ENCODE measurements around the gene CFAP53. TPM values are rescaled to one million over a fixed set of nuclear protein-coding genes. Genes with fewer than 3 reads are reported as not detected.
"Not testable (repeated sequence)": the region's sequence is repeated elsewhere in the genome, so short reads cannot be mapped to it uniquely, and the experiment has no call there.

The CFAP53 gene, protein sequence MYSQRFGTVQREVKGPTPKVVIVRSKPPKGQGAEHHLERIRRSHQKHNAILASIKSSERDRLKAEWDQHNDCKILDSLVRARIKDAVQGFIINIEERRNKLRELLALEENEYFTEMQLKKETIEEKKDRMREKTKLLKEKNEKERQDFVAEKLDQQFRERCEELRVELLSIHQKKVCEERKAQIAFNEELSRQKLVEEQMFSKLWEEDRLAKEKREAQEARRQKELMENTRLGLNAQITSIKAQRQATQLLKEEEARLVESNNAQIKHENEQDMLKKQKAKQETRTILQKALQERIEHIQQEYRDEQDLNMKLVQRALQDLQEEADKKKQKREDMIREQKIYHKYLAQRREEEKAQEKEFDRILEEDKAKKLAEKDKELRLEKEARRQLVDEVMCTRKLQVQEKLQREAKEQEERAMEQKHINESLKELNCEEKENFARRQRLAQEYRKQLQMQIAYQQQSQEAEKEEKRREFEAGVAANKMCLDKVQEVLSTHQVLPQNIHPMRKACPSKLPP
- 1 to 10 TPM; 1.5 to 4.8 TPM for total RNA-seq
- 1 to 10 TPM; 3.1 to 4.2 TPM for polyA plus RNA-seq (ENCODE audit: insufficient read length in 2 of 2)
- long read RNA-seq, donor 1: 0 reads
- long read RNA-seq, donor 2, partial matches to known transcripts: 0 of 1 reads
- long read RNA-seq, donor 2, other reads (novel, unspliced or antisense): 0 of 1 reads
- long read RNA-seq, donor 3: 0 reads
- long read RNA-seq, donor 4: 0 reads

DNA sequence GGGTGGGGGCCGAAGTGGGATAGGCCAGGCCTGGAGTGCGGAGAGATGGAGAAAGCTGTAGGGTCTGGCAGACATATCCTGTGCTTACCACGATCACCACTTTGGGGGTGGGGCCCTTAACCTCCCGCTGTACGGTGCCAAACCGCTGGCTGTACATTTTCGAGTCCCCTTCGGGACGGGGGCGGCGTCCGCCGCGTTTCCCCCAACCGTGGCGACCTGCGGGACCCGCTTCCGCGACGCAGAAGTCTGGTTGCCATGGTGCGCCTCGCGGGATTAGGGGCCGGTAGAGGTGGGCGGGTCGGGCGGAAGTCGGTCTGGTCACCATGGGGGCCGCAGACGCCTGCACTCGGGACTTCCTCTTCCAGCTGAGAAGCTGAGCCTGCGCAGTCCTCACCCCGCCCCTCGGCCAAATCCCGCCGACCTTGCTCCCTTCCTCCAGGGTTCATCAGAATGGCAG lies at the start of gene CFAP53:
Gene CFAP53, minus strand, starts transcription at position 248 of the 457 bp plus-strand sequence. Its CDS starts 91 bp downstream, at position 157.
- WGBS (ENCODE audit: insufficient coverage): under 1% methylated on average over 35 of the region's 37 CpGs
- peak within 1 kb of the TSS; percentile 49 for H3K27ac ChIP-seq (ENCODE audit: low read depth, low read length)
- H3K9me3 ChIP-seq (ENCODE audit: control insufficient read depth, insufficient read depth, low read length): no peaks in the 10 kb centered on the region
- peaks cover 23% of the 10 kb centered on the region for H3K4me1 ChIP-seq (ENCODE audit: control insufficient read depth, insufficient read depth, low read length)
- H3K36me3 ChIP-seq (ENCODE audit: control insufficient read depth, insufficient read depth, low read length): peaks cover 24% of the 10 kb centered on the region
- H3K27me3 ChIP-seq (ENCODE audit: control insufficient read depth, insufficient read depth, low read length): no peaks in the 10 kb centered on the region
- peak within 1 kb of the TSS; percentile 71 for H3K4me3 ChIP-seq (ENCODE audit: low read depth, low read length)
- peak in 5 of 6 donors; percentile 69 to 96 (median 85) for DNase-seq (ENCODE audit: low read depth in 4 of 6, low spot score in 6 of 6)

DNA sequence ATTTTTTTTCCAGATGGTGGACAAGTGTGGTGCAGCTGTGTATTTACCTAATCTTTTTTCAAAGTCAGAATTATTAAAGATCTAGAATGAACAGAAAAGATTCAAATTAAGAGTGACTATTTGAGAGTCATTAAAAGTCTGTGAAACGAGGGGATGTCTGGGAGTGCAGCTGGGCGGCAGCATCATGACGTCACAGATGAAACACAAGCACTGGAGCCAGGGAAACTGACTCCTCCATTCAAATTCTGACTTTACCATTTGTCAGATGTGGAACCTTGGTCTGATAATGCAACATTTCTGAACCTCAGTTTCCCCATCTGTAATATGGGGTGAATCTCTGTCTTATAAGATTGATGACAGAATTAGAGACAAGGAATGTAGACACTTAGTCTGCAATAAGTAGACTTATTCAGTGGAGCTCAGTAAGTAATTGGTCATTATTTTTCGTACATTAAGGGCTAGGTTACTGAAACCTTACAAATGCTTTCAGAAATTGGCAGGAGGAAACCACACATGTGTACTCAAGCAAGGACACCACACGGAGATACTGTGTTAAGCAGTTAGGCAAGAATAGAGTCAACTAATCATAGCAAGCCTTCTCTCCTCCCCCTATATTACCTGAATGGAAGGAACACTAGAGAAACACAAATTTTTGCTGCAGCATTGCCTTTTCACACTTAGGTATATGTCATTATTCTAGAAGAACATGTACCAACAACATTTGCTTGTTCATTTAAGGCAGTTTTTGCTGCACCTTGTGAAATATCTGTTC lies 49.0 kb upstream of the CFAP53 start:
- no peak for DNase-seq (ENCODE audit: low read depth in 4 of 6, low spot score in 6 of 6)
- Histone ChIP-seq H3K4me3 (ENCODE audit: low read depth, low read length) (no peak overlapping the region), H3K36me3 (ENCODE audit: control insufficient read depth, insufficient read depth, low read length) (no peaks in the 10 kb centered on the region), H3K4me1 (ENCODE audit: control insufficient read depth, insufficient read depth, low read length) (no peaks in the 10 kb centered on the region), H3K9me3 (ENCODE audit: control insufficient read depth, insufficient read depth, low read length) (no peaks in the 10 kb centered on the region), H3K27ac (ENCODE audit: low read depth, low read length) (no peak overlapping the region), H3K27me3 (ENCODE audit: control insufficient read depth, insufficient read depth, low read length) (no peaks in the 10 kb centered on the region)
- 40% methylated on average over 1 of the region's 5 CpGs for WGBS (ENCODE audit: insufficient coverage)

DNA sequence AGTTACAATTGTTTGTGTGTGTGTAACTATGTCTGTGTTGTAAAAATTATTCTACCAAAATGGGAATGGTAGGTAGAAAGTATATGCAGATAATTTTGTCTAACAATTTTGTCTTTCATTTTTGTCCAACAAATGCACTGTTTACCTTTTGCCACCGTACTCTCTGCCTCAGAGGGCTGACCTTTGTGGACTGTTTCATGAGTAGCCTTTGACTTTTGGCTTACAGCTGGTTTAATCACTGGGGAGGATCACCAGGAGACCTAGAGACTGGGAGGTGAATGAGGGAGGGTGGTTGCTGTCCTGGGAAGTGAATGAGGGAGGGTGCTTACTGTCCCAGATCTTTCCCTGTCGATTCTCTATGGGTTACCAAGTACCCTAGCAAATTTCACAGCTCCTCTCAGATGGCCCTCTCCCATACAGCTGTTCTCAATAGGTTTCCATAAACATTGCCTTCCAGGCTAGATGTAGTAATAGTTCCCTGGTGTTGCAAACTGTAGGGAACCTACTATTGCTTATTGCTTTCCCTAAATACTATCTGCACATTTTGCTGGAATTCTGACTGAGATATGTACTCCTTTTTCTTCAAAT lies 47.7 kb upstream of the CFAP53 start:
- Histone ChIP-seq H3K27ac (ENCODE audit: low read depth, low read length) (no peak overlapping the region), H3K4me3 (ENCODE audit: low read depth, low read length) (no peak overlapping the region), H3K27me3 (ENCODE audit: control insufficient read depth, insufficient read depth, low read length) (no peaks in the 10 kb centered on the region), H3K36me3 (ENCODE audit: control insufficient read depth, insufficient read depth, low read length) (no peaks in the 10 kb centered on the region), H3K4me1 (ENCODE audit: control insufficient read depth, insufficient read depth, low read length) (no peaks in the 10 kb centered on the region), H3K9me3 (ENCODE audit: control insufficient read depth, insufficient read depth, low read length) (no peaks in the 10 kb centered on the region)
- no CpG with 5 or more reads among the region's 2 CpGs for WGBS (ENCODE audit: insufficient coverage)
- DNase-seq (ENCODE audit: low read depth in 4 of 6, low spot score in 6 of 6): no peak

- Histone ChIP-seq H3K27ac (ENCODE audit: low read depth, low read length) (no peak overlapping the region), H3K4me1 (ENCODE audit: control insufficient read depth, insufficient read depth, low read length) (no peaks in the 10 kb centered on the region), H3K4me3 (ENCODE audit: low read depth, low read length) (no peak overlapping the region), H3K9me3 (ENCODE audit: control insufficient read depth, insufficient read depth, low read length) (no peaks in the 10 kb centered on the region), H3K36me3 (ENCODE audit: control insufficient read depth, insufficient read depth, low read length) (no peaks in the 10 kb centered on the region), H3K27me3 (ENCODE audit: control insufficient read depth, insufficient read depth, low read length) (no peaks in the 10 kb centered on the region)
- DNase-seq (ENCODE audit: low read depth in 4 of 6, low spot score in 6 of 6): no peak
- no CpG with 5 or more reads among the region's 2 CpGs for WGBS (ENCODE audit: insufficient coverage)
These were observed 46.8 kb upstream of the CFAP53 start for GRCh38 chr18:50313031-50313607.

GRCh38 chr18:50312296-50313030 lies 46.2 kb upstream of the CFAP53 start:
- Histone ChIP-seq H3K27ac (ENCODE audit: low read depth, low read length) (no peak overlapping the region), H3K9me3 (ENCODE audit: control insufficient read depth, insufficient read depth, low read length) (no peaks in the 10 kb centered on the region), H3K27me3 (ENCODE audit: control insufficient read depth, insufficient read depth, low read length) (no peaks in the 10 kb centered on the region), H3K36me3 (ENCODE audit: control insufficient read depth, insufficient read depth, low read length) (no peaks in the 10 kb centered on the region), H3K4me1 (ENCODE audit: control insufficient read depth, insufficient read depth, low read length) (peaks cover under 1% of the 10 kb centered on the region), H3K4me3 (ENCODE audit: low read depth, low read length) (no peak overlapping the region)
- WGBS (ENCODE audit: insufficient coverage): 83% methylated on average over 2 of the region's 7 CpGs
- DNase-seq (ENCODE audit: low read depth in 4 of 6, low spot score in 6 of 6): no peak

- H3K27ac ChIP-seq (ENCODE audit: low read depth, low read length): no peak overlapping the region
- WGBS (ENCODE audit: insufficient coverage): 58% methylated on average over 2 of the region's 3 CpGs
- H3K4me3 ChIP-seq (ENCODE audit: low read depth, low read length): no peak overlapping the region
- no peaks in the 10 kb centered on the region for H3K36me3 ChIP-seq (ENCODE audit: control insufficient read depth, insufficient read depth, low read length)
- peaks cover 7% of the 10 kb centered on the region for H3K4me1 ChIP-seq (ENCODE audit: control insufficient read depth, insufficient read depth, low read length)
- H3K9me3 ChIP-seq (ENCODE audit: control insufficient read depth, insufficient read depth, low read length): no peaks in the 10 kb centered on the region
- H3K27me3 ChIP-seq (ENCODE audit: control insufficient read depth, insufficient read depth, low read length): no peaks in the 10 kb centered on the region
- no peak for DNase-seq (ENCODE audit: low read depth in 4 of 6, low spot score in 6 of 6)
These were observed 45.4 kb upstream of the CFAP53 start for GRCh38 chr18:50311650-50312049.

DNA sequence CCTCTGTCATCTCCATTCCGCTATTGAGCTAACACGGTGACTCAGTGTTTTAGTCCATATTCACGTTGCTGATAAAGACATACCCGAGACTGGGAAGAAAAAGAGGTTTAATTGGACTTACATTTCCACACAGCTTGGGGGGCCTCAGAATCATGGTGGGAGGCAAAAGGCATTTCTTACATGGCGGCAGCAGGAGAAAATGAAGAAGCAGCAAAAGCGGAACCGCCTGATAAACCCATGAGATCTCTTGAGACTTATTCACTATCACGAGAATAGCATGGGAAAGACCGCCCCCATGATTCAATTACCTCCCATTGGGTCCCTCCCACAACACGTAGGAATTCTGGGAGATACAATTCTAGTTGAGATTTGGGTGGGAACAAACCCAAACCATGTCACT lies 43.8 kb upstream of the CFAP53 start:
- H3K4me3 ChIP-seq (ENCODE audit: low read depth, low read length): no peak overlapping the region
- no peak overlapping the region for H3K27ac ChIP-seq (ENCODE audit: low read depth, low read length)
- 97% methylated on average over 5 of the region's 10 CpGs for WGBS (ENCODE audit: insufficient coverage)
- H3K36me3 ChIP-seq (ENCODE audit: control insufficient read depth, insufficient read depth, low read length): no peaks in the 10 kb centered on the region
- peaks cover 1% of the 10 kb centered on the region for H3K9me3 ChIP-seq (ENCODE audit: control insufficient read depth, insufficient read depth, low read length)
- DNase-seq (ENCODE audit: low read depth in 4 of 6, low spot score in 6 of 6): no peak
- no peaks in the 10 kb centered on the region for H3K27me3 ChIP-seq (ENCODE audit: control insufficient read depth, insufficient read depth, low read length)
- H3K4me1 ChIP-seq (ENCODE audit: control insufficient read depth, insufficient read depth, low read length): peaks cover 7% of the 10 kb centered on the region

- not testable (repeated sequence) for H3K4me3 ChIP-seq (ENCODE audit: low read depth, low read length); DNase-seq (ENCODE audit: low read depth in 4 of 6, low spot score in 6 of 6); H3K9me3 ChIP-seq (ENCODE audit: control insufficient read depth, insufficient read depth, low read length); H3K27ac ChIP-seq (ENCODE audit: low read depth, low read length); H3K27me3 ChIP-seq (ENCODE audit: control insufficient read depth, insufficient read depth, low read length); H3K36me3 ChIP-seq (ENCODE audit: control insufficient read depth, insufficient read depth, low read length); H3K4me1 ChIP-seq (ENCODE audit: control insufficient read depth, insufficient read depth, low read length)
- 100% methylated on average over 3 of the region's 5 CpGs for whole genome bisulfite sequencing (ENCODE audit: insufficient coverage)
These were observed 42.6 kb upstream of the CFAP53 start for GRCh38 chr18:50308851-50309250.

All from spinal cord (tissue), 10 donors.